Osteocyte (in vitro differentiated cells): ENCODE data around the gene BIN1. TPM values are rescaled to one million over a fixed set of nuclear protein-coding genes. Genes with fewer than 3 reads are reported as not detected.

ENCODE experiments used
- DNase-seq: peaks from one replicate; pipeline ENCODE4 v3.0.0; 2021; ENCODE audit warnings: mixed read lengths; ENCODE audit not compliant: unreplicated experiment; ENCODE audit errors: extremely low spot score
- H3K27ac Mint-ChIP-seq: one replicate; pipeline ENCODE4 v1.8.0; 2021; ENCODE audit warnings: mild to moderate bottlenecking, mixed read lengths; ENCODE audit not compliant: unreplicated experiment
- H3K27me3 Mint-ChIP-seq: one replicate; pipeline ENCODE4 v1.8.0; 2021; ENCODE audit warnings: mixed read lengths; ENCODE audit not compliant: unreplicated experiment
- H3K36me3 Mint-ChIP-seq: one replicate; pipeline ENCODE4 v1.8.0; 2021; ENCODE audit warnings: mixed read lengths; ENCODE audit not compliant: unreplicated experiment
- H3K4me1 Mint-ChIP-seq: one replicate; pipeline ENCODE4 v1.8.0; 2021; ENCODE audit warnings: mixed read lengths; ENCODE audit not compliant: unreplicated experiment
- H3K4me3 Mint-ChIP-seq: one replicate; pipeline ENCODE4 v1.8.0; 2021; ENCODE audit warnings: mild to moderate bottlenecking, moderate library complexity, mixed read lengths; ENCODE audit not compliant: unreplicated experiment
- H3K9me3 Mint-ChIP-seq: one replicate; pipeline ENCODE4 v1.8.0; 2021; ENCODE audit warnings: mixed read lengths; ENCODE audit not compliant: unreplicated experiment
- CTCF ChIP-seq: fragments of 200-600 bp; sonication (generic); IDR thresholded peaks from 2 replicates; pipeline ENCODE4 v1.5.0; 2021; ENCODE audit warnings: antibody characterized with exemption, mild to moderate bottlenecking, moderate library complexity
- total RNA-seq: library from RNA; stranded (reverse); gene quantifications from 2 replicates; pipeline ENCODE4 v1.2.1, GENCODE V29; 2021

Gene BIN1
- total RNA-seq, 1 donor from 2014 or later: 101 TPM

GRCh38 chr2:127150996-127151395 lies 44.0 kb upstream of the BIN1 start:
- DNase-seq: no peak
- H3K36me3 Mint-ChIP-seq: peaks cover 4% of the 10 kb centered on the region
- no peak overlapping the region for H3K4me3 Mint-ChIP-seq
- H3K4me1 Mint-ChIP-seq: peaks cover 66% of the 10 kb centered on the region
- TF ChIP-seq CTCF: no peak
- no peaks in the 10 kb centered on the region for H3K27me3 Mint-ChIP-seq
- no peaks in the 10 kb centered on the region for H3K9me3 Mint-ChIP-seq
- no peak overlapping the region for H3K27ac Mint-ChIP-seq

- Mint-ChIP-seq H3K36me3 (peaks cover 4% of the 10 kb centered on the region), H3K4me3 (no peak overlapping the region), H3K4me1 (peaks cover 66% of the 10 kb centered on the region), H3K27ac (peak overlapping the region; percentile 80), H3K27me3 (no peaks in the 10 kb centered on the region), H3K9me3 (no peaks in the 10 kb centered on the region)
- no peak for TF ChIP-seq CTCF
- DNase-seq: no peak
Measured at GRCh38 chr2:127149384-127149783, 42.4 kb upstream of the BIN1 start.

GRCh38 chr2:127146820-127147502 lies 40.0 kb upstream of the BIN1 start:
- H3K4me3 Mint-ChIP-seq: no peak overlapping the region
- peaks cover 4% of the 10 kb centered on the region for H3K36me3 Mint-ChIP-seq
- H3K9me3 Mint-ChIP-seq: no peaks in the 10 kb centered on the region
- no peak for TF ChIP-seq CTCF
- peak; percentile 62 for DNase-seq
- peak overlapping the region; percentile 92 for H3K27ac Mint-ChIP-seq
- peaks cover 62% of the 10 kb centered on the region for H3K4me1 Mint-ChIP-seq
- no peaks in the 10 kb centered on the region for H3K27me3 Mint-ChIP-seq

- H3K27me3 Mint-ChIP-seq: no peaks in the 10 kb centered on the region
- no peak overlapping the region for H3K4me3 Mint-ChIP-seq
- H3K9me3 Mint-ChIP-seq: no peaks in the 10 kb centered on the region
- H3K4me1 Mint-ChIP-seq: peaks cover 61% of the 10 kb centered on the region
- DNase-seq: peak; percentile 80
- no peak for TF ChIP-seq CTCF
- peak overlapping the region; percentile 92 for H3K27ac Mint-ChIP-seq
- peaks cover 4% of the 10 kb centered on the region for H3K36me3 Mint-ChIP-seq
Measured at GRCh38 chr2:127146071-127146725, 39.2 kb upstream of the BIN1 start.

GRCh38 chr2:127145280-127145895 lies 38.4 kb upstream of the BIN1 start:
- Mint-ChIP-seq H3K9me3 (no peaks in the 10 kb centered on the region), H3K4me1 (peaks cover 61% of the 10 kb centered on the region), H3K27me3 (no peaks in the 10 kb centered on the region), H3K4me3 (no peak overlapping the region), H3K27ac (peak overlapping the region; percentile 92), H3K36me3 (peaks cover 2% of the 10 kb centered on the region)
- DNase-seq: peak; percentile 57
- TF ChIP-seq CTCF: no peak
